Measurements from ENCODE around the gene C6orf141. TPM values are rescaled to one million over a fixed set of nuclear protein-coding genes. Genes with fewer than 3 reads are reported as not detected.

The C6orf141 gene
- total and polyA plus RNA-seq, 4 donors, result 0.14 to 0.84 (median 0.38) TPM

DNA sequence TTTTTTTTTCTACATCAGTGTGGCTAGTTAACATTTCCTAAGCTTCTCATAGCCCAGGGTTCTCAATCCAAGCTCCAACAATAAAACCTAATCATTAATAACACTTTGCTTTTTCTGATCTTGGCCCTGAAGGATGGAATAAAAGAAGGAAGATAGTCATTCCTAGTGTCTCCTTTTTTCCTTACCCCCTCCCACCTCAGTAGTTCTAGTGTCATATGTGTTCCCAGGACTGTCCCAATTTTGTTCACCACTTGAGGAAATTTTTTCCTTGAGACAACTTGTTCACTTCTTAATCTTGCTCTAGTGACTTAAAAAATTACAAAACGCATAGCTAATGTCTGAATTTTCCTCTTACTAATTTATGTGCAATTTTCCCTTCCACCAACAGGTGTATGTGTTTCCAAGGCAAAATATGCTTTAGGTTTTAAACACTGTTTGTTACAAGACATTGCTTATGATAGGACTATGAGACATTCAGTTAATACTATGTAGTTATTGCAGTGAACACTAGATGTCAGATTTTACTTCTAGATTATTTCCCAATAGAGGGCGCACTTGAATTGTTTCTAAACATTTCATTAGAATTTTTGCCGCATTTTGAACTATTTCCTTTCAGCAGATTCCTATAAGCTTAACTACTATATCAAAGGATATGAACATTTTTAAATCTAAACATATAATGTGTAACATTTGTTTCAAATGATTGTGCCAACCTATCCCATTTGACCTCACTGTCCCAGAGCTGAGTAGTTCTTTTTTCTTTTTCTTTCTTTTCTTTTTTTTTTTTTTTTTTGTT is 18.5 kb upstream of the C6orf141 start:
- Histone ChIP-seq H3K36me3 (ENCODE audit: control insufficient read depth in 4 of 4, insufficient read depth in 3 of 4, low read depth in 1 of 4, low read length in 3 of 4) (no peaks in the 10 kb centered on the region), H3K9me3 (ENCODE audit: control insufficient read depth in 4 of 4, low read length in 3 of 4) (no peaks in the 10 kb centered on the region), H3K9ac (ENCODE audit: low read depth in 1 of 2, low read length in 2 of 2) (peak overlapping the region; percentile 38 to 78), H3K4me1 (ENCODE audit: control insufficient read depth in 4 of 4, insufficient read depth in 4 of 4, low read length in 3 of 4) (peaks cover 0 to 9% (median 7%) of the 10 kb centered on the region in 4 donors), H3K27me3 (ENCODE audit: control insufficient read depth in 4 of 4, insufficient read depth in 4 of 4, low read length in 3 of 4) (no peaks in the 10 kb centered on the region), H3K27ac (ENCODE audit: low read depth in 1 of 2, low read length in 2 of 2) (no peak overlapping the region), H3K4me3 (ENCODE audit: low read depth in 1 of 3, low read length in 3 of 3) (peak overlapping the region in 2 of 3 donors; percentile 40 to 44)
- no peak for DNase-seq (ENCODE audit: low spot score)
- 3% methylated on average over 3 of the region's 3 CpGs for WGBS
- TF ChIP-seq HNF4A (conservative IDR thresholded peaks at IDR 0.05), result peak; percentile 17 to 53
- TF ChIP-seq FOXA2 (IDR thresholded peaks at IDR 0.05), result no peak
- no peak for TF ChIP-seq NR2F2 (IDR thresholded peaks at IDR 0.05)
- peak; percentile 95 to 96 for TF ChIP-seq RAD21 (IDR thresholded peaks at IDR 0.05)
- peak; percentile 28 for TF ChIP-seq YY1 (IDR thresholded peaks at IDR 0.05)
- TF ChIP-seq, protein P1, sequence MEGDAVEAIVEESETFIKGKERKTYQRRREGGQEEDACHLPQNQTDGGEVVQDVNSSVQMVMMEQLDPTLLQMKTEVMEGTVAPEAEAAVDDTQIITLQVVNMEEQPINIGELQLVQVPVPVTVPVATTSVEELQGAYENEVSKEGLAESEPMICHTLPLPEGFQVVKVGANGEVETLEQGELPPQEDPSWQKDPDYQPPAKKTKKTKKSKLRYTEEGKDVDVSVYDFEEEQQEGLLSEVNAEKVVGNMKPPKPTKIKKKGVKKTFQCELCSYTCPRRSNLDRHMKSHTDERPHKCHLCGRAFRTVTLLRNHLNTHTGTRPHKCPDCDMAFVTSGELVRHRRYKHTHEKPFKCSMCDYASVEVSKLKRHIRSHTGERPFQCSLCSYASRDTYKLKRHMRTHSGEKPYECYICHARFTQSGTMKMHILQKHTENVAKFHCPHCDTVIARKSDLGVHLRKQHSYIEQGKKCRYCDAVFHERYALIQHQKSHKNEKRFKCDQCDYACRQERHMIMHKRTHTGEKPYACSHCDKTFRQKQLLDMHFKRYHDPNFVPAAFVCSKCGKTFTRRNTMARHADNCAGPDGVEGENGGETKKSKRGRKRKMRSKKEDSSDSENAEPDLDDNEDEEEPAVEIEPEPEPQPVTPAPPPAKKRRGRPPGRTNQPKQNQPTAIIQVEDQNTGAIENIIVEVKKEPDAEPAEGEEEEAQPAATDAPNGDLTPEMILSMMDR (IDR thresholded peaks at IDR 0.05; ENCODE audit: low read depth, low read length, missing input control), result peak; percentile 74
- TF ChIP-seq RXRA (IDR thresholded peaks at IDR 0.05), result peak in 1 of 2 donors; percentile 19

DNA sequence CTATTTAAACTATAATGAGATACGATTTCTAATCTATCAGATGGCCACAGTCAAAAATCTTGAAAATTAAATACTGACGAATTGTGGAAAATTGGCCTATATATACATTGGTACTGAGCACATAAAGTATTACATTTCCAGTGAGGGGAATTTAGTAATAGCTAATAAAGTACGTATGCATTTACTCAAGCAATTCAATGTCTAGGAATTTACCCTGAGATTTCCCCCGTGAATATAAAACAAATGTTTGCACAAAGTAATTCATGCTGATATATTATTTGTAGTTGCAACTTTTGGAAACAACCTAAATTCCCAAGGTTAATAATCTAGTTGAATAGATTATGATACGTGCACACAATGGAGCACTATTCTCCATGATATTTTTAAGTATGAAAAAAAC is 14.7 kb upstream of the C6orf141 start:
- Histone ChIP-seq H3K27ac (ENCODE audit: low read depth in 1 of 2, low read length in 2 of 2) (no peak overlapping the region), H3K27me3 (ENCODE audit: control insufficient read depth in 4 of 4, insufficient read depth in 4 of 4, low read length in 3 of 4) (no peaks in the 10 kb centered on the region), H3K4me3 (ENCODE audit: low read depth in 1 of 3, low read length in 3 of 3) (no peak overlapping the region), H3K36me3 (ENCODE audit: control insufficient read depth in 4 of 4, insufficient read depth in 3 of 4, low read depth in 1 of 4, low read length in 3 of 4) (peaks cover 0 to 1% (median 0%) of the 10 kb centered on the region in 4 donors), H3K9me3 (ENCODE audit: control insufficient read depth in 4 of 4, low read length in 3 of 4) (no peaks in the 10 kb centered on the region), H3K4me1 (ENCODE audit: control insufficient read depth in 4 of 4, insufficient read depth in 4 of 4, low read length in 3 of 4) (peaks cover 0 to 4% (median 2%) of the 10 kb centered on the region in 4 donors), H3K9ac (ENCODE audit: low read depth in 1 of 2, low read length in 2 of 2) (no peak overlapping the region)
- 82% methylated on average over 5 of the region's 5 CpGs for WGBS
- TF ChIP-seq EGR1 (IDR thresholded peaks at IDR 0.05; ENCODE audit: low read depth in 2 of 2), result no peak
- TF ChIP-seq, protein P2, sequence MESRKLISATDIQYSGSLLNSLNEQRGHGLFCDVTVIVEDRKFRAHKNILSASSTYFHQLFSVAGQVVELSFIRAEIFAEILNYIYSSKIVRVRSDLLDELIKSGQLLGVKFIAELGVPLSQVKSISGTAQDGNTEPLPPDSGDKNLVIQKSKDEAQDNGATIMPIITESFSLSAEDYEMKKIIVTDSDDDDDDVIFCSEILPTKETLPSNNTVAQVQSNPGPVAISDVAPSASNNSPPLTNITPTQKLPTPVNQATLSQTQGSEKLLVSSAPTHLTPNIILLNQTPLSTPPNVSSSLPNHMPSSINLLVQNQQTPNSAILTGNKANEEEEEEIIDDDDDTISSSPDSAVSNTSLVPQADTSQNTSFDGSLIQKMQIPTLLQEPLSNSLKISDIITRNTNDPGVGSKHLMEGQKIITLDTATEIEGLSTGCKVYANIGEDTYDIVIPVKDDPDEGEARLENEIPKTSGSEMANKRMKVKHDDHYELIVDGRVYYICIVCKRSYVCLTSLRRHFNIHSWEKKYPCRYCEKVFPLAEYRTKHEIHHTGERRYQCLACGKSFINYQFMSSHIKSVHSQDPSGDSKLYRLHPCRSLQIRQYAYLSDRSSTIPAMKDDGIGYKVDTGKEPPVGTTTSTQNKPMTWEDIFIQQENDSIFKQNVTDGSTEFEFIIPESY (IDR thresholded peaks at IDR 0.05), result no peak
- TF ChIP-seq JUND (IDR thresholded peaks at IDR 0.05), result no peak
- TF ChIP-seq YY1 (IDR thresholded peaks at IDR 0.05), result no peak
- TF ChIP-seq HNF4G (IDR thresholded peaks at IDR 0.05), result no peak
- DNase-seq (ENCODE audit: low spot score), result no peak

DNA sequence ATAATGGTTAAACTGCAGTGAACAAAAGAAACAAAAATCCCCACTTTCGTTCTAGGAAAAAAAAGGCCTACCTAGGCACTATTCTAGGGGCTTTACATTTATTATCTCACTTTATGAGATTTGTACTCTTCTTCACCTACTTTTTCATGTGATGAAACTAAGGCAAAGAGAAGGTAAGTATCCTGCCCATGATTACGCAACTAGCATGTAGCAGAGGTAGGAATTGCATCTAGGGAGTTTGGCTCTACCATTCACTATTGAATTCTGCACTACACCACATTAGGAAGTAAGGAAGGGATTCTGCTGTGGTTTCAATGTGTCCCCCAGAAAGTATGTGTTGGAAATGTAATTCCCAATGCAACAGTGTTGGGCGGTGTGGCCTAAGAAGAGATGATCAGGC is 11.4 kb upstream of the C6orf141 start:
- no peaks in the 10 kb centered on the region for H3K4me1 ChIP-seq (ENCODE audit: control insufficient read depth in 4 of 4, insufficient read depth in 4 of 4, low read length in 3 of 4)
- no peaks in the 10 kb centered on the region for H3K9me3 ChIP-seq (ENCODE audit: control insufficient read depth in 4 of 4, low read length in 3 of 4)
- H3K9ac ChIP-seq (ENCODE audit: low read depth in 1 of 2, low read length in 2 of 2), result no peak overlapping the region
- no peak for DNase-seq (ENCODE audit: low spot score)
- H3K27ac ChIP-seq (ENCODE audit: low read depth in 1 of 2, low read length in 2 of 2), result no peak overlapping the region
- no peaks in the 10 kb centered on the region for H3K27me3 ChIP-seq (ENCODE audit: control insufficient read depth in 4 of 4, insufficient read depth in 4 of 4, low read length in 3 of 4)
- H3K36me3 ChIP-seq (ENCODE audit: control insufficient read depth in 4 of 4, insufficient read depth in 3 of 4, low read depth in 1 of 4, low read length in 3 of 4), result peaks cover 0 to 1% (median 0%) of the 10 kb centered on the region in 4 donors
- no peak overlapping the region for H3K4me3 ChIP-seq (ENCODE audit: low read depth in 1 of 3, low read length in 3 of 3)
- WGBS, result 96% methylated on average over 3 of the region's 3 CpGs
- TF ChIP-seq, protein P1 (IDR thresholded peaks at IDR 0.05; ENCODE audit: low read depth, low read length, missing input control), result no peak
- TF ChIP-seq GABPA (IDR thresholded peaks at IDR 0.05 in 1 of 2, conservative IDR thresholded peaks at IDR 0.05 in 1 of 2) (no peak), EGR1 (IDR thresholded peaks at IDR 0.05; ENCODE audit: low read depth in 2 of 2) (no peak), FOXA1 (IDR thresholded peaks at IDR 0.05) (no peak), SP1 (IDR thresholded peaks at IDR 0.05) (no peak), TAF1 (conservative IDR thresholded peaks at IDR 0.05) (no peak), HNF4G (IDR thresholded peaks at IDR 0.05) (no peak)
- TF ChIP-seq, protein P3, sequence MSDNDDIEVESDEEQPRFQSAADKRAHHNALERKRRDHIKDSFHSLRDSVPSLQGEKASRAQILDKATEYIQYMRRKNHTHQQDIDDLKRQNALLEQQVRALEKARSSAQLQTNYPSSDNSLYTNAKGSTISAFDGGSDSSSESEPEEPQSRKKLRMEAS (IDR thresholded peaks at IDR 0.05), result no peak
- TF ChIP-seq, protein P4, sequence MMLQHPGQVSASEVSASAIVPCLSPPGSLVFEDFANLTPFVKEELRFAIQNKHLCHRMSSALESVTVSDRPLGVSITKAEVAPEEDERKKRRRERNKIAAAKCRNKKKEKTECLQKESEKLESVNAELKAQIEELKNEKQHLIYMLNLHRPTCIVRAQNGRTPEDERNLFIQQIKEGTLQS (IDR thresholded peaks at IDR 0.05), result no peak

Data from liver (tissue), 9 donors.